ENCODE measurements around the gene ABCB9.
"Not testable (repeated sequence)": the region's sequence is repeated elsewhere in the genome, so short reads cannot be mapped to it uniquely, and the experiment has no call there.

ABCB9 gene

DNA sequence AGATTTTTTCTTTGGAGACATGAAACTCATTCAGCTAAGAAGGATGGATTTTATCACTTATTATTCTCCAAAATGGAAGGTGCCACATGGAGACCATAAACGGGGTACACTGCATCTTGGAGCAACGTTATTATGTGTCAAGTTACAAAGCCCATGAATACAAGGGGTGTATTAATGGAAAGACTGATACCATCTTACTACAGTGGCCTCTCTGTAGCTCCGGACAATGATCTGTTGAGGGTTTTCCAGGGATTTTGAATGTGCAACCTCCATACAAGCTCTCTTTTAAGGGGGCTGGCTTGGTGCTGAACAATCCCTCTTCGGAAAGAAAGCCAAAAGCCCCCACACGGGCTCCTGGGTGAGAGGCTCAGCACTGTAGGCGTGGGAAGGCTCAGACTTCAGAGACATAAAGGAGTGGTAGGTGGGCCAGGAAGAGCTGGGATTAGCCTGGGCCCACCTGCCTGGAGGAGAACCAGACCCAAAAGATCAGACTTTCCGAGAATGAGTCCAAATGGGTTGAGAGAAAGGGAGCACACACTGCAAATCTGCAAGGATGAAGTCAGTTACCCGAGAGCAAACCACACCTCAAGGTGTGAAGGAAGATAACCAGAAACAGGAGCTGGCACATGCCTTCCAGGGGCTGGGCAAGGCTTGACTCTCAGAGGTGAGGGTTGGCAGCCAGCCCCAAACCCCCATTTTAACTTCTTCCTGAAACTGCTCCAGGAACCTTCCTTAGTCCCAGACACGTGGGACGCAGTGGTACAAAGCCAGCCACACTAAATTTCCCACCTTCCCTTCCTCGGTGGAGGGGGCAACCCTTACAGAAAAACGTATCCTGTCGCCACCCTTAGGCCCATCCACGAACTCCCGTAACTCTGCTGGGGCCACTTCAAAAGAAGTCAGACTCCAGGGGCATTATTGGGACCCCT is 71.8 kb downstream of the ABCB9 start:
- no peak for DNase-seq (ENCODE audit: low read depth)

GRCh38 chr12:122893208-122894153 is 72.8 kb downstream of the ABCB9 start:
- DNase-seq (ENCODE audit: low read depth): no peak

DNA sequence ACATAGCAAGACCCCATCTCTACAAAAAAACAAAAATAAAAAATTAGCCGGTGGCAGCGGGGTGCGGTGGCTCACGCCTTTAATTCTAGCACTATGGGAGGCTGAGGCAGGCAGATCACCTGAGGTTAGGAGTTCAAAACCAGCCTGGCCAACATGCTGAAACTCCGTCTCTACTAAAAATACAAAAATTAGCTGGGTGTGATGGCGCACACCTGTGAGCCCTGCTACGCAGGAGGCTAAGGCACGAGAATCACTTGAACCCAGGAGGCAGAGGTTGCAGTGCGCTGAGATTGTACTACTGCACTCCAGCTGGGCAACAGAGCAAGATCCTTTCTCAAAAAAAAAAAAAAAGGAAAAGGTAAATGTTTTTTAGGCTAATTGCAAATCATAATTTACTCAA is 73.5 kb downstream of the ABCB9 start:
- DNase-seq (ENCODE audit: low read depth): not testable (repeated sequence)

GRCh38 chr12:122891661-122892525 is 74.4 kb downstream of the ABCB9 start:
- no peak for DNase-seq (ENCODE audit: low read depth)

GRCh38 chr12:122889761-122890520 is 76.3 kb downstream of the ABCB9 start:
- DNase-seq (ENCODE audit: low read depth): no peak

- no peak for DNase-seq (ENCODE audit: low read depth)
Observed at GRCh38 chr12:122888232-122888752, 78.0 kb downstream of the ABCB9 start.

GRCh38 chr12:122887819-122888212 is 78.4 kb downstream of the ABCB9 start:
- DNase-seq (ENCODE audit: low read depth): no peak

- no peak for DNase-seq (ENCODE audit: low read depth)
Observed at GRCh38 chr12:122886851-122887818, 79.1 kb downstream of the ABCB9 start.

- no peak for DNase-seq (ENCODE audit: low read depth)
Observed at GRCh38 chr12:122886161-122886560, 80.1 kb downstream of the ABCB9 start.

- DNase-seq (ENCODE audit: low read depth): no peak
Observed at GRCh38 chr12:122884860-122885259, 81.4 kb downstream of the ABCB9 start.

GRCh38 chr12:122884091-122884826 is 82.0 kb downstream of the ABCB9 start:
- no peak for DNase-seq (ENCODE audit: low read depth)

GRCh38 chr12:122882908-122883558 is 83.2 kb downstream of the ABCB9 start:
- DNase-seq (ENCODE audit: low read depth): no peak

DNA sequence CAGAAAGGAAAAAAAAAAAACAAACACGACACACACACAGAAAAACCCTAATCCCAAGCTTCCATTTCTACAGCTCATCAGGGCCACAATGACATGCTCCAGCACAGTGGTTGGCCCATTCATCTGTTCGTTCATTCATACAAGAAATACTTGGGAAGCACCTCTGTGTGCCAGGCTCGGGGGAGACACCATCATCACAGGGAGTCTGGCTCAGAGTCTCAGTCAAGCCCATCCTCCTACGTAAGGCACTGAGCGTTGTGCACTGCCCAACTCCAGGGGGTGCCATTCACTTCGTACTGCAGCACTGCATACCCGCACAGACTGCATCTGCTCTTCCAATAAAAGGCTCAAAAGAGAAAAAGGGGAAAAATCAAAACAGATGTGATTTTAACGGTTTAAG is 85.6 kb downstream of the ABCB9 start:
- DNase-seq (ENCODE audit: low read depth): no peak

DNA sequence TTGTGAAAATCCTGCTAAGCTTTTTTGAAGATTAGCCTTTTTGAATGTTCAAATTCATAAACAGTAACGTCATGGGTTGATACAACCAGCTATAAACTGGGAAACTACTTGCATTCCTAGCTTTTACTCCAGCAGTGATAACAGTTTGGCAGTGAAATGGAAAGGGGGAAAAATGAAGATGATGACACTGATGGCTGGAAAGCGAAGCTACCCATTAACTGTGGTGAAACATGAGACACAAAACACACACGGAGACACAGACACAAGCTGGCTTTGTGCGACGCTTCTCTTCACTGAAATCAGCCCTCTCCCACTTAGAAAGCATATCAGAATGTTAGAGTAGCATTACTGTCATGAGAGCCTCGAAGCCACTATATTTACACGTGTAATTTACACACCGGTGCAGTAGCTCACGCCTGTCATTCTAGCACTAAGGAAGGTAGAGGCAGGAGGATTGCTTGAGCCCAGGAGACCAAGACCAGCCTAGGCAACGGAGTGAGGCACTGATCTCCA is 86.1 kb downstream of the ABCB9 start:
- DNase-seq (ENCODE audit: low read depth): no peak
